HG03175 (cell line): Measurements from ENCODE around the gene ADARB2.
A peak's percentile ranks its signal among the peaks of the same experiment; 100 is the strongest.

ENCODE experiments used
- ATAC-seq: cut with Tn5 transposase; IDR thresholded peaks from one replicate; pipeline ENCODE4 v1.9.1; 2021; ENCODE audit warnings: mild to moderate bottlenecking, moderate library complexity; ENCODE audit not compliant: unreplicated experiment

The ADARB2 gene

GRCh38 chr10:1598393-1599153, 138.8 kb downstream of the ADARB2 start:
- no peak for ATAC-seq

- peak; percentile 85 for ATAC-seq
Measured at GRCh38 chr10:1597370-1598146, 139.8 kb downstream of the ADARB2 start.

GRCh38 chr10:1596482-1597099, 140.7 kb downstream of the ADARB2 start:
- ATAC-seq: no peak

- ATAC-seq: no peak
Measured at GRCh38 chr10:1595726-1596125, 141.6 kb downstream of the ADARB2 start.

- ATAC-seq: no peak
Measured at GRCh38 chr10:1595242-1595600, 142.1 kb downstream of the ADARB2 start.

- no peak for ATAC-seq
Measured at GRCh38 chr10:1594372-1595241, 142.7 kb downstream of the ADARB2 start.

- ATAC-seq: no peak
Measured at GRCh38 chr10:1591742-1592141, 145.6 kb downstream of the ADARB2 start.

GRCh38 chr10:1591045-1591444, 146.3 kb downstream of the ADARB2 start:
- ATAC-seq: no peak

GRCh38 chr10:1589257-1589656, 148.1 kb downstream of the ADARB2 start:
- ATAC-seq: no peak

- no peak for ATAC-seq
Measured at GRCh38 chr10:1582739-1583138, 154.6 kb downstream of the ADARB2 start.

- ATAC-seq: no peak
Measured at GRCh38 chr10:1581189-1581588, 156.1 kb downstream of the ADARB2 start.

GRCh38 chr10:1579671-1580070, 157.7 kb downstream of the ADARB2 start:
- ATAC-seq: no peak

GRCh38 chr10:1579141-1579491, 158.2 kb downstream of the ADARB2 start:
- ATAC-seq: no peak

GRCh38 chr10:1578392-1579140, 158.8 kb downstream of the ADARB2 start:
- no peak for ATAC-seq

- no peak for ATAC-seq
Measured at GRCh38 chr10:1577945-1578344, 159.4 kb downstream of the ADARB2 start.

- ATAC-seq: no peak
Measured at GRCh38 chr10:1577373-1577770, 160.0 kb downstream of the ADARB2 start.

- no peak for ATAC-seq
Measured at GRCh38 chr10:1576467-1577372, 160.6 kb downstream of the ADARB2 start.

- ATAC-seq: no peak
Measured at GRCh38 chr10:1575481-1576244, 161.7 kb downstream of the ADARB2 start.

- ATAC-seq: no peak
Measured at GRCh38 chr10:1574719-1575118, 162.6 kb downstream of the ADARB2 start.
